HG03095 (cell line): ENCODE results near the gene JAZF1.

Experiments
- ATAC-seq: cut with Tn5 transposase; IDR thresholded peaks from one replicate; pipeline ENCODE4 v1.9.1; 2021; ENCODE audit warnings: moderate library complexity; ENCODE audit not compliant: unreplicated experiment

JAZF1 gene

GRCh38 chr7:28192786-28193585, 12.4 kb upstream of the JAZF1 start:
- no peak for ATAC-seq

GRCh38 chr7:28191751-28192150, 11.2 kb upstream of the JAZF1 start:
- ATAC-seq, result no peak

GRCh38 chr7:28191184-28191583, 10.6 kb upstream of the JAZF1 start:
- ATAC-seq, result no peak

- no peak for ATAC-seq
Observed at GRCh38 chr7:28190077-28190710, 9.6 kb upstream of the JAZF1 start.

- no peak for ATAC-seq
Observed at GRCh38 chr7:28187012-28187411, 6.4 kb upstream of the JAZF1 start.

- no peak for ATAC-seq
Observed at GRCh38 chr7:28183627-28184026, 3.0 kb upstream of the JAZF1 start.

GRCh38 chr7:28182071-28182471, 1.5 kb upstream of the JAZF1 start:
- ATAC-seq, result no peak

- no peak for ATAC-seq
Observed at GRCh38 chr7:28181416-28181815, 821 bp upstream of the JAZF1 start.

GRCh38 chr7:28180031-28180363, 598 bp downstream of the JAZF1 start:
- ATAC-seq, result no peak

GRCh38 chr7:28179120-28180030, 1.2 kb downstream of the JAZF1 start:
- ATAC-seq, result peak; percentile 77

GRCh38 chr7:28178599-28178998, 2.0 kb downstream of the JAZF1 start:
- ATAC-seq, result no peak

- no peak for ATAC-seq
Observed at GRCh38 chr7:28177836-28178235, 2.8 kb downstream of the JAZF1 start.

- no peak for ATAC-seq
Observed at GRCh38 chr7:28176645-28177044, 4.0 kb downstream of the JAZF1 start.

GRCh38 chr7:28176174-28176573, 4.4 kb downstream of the JAZF1 start:
- no peak for ATAC-seq

GRCh38 chr7:28174901-28175661, 5.5 kb downstream of the JAZF1 start:
- ATAC-seq, result no peak

GRCh38 chr7:28174442-28174841, 6.2 kb downstream of the JAZF1 start:
- ATAC-seq, result no peak

- no peak for ATAC-seq
Observed at GRCh38 chr7:28173531-28173930, 7.1 kb downstream of the JAZF1 start.

- no peak for ATAC-seq
Observed at GRCh38 chr7:28172958-28173357, 7.6 kb downstream of the JAZF1 start.

GRCh38 chr7:28170701-28171100, 9.9 kb downstream of the JAZF1 start:
- ATAC-seq, result no peak

GRCh38 chr7:28169230-28169629, 11.4 kb downstream of the JAZF1 start:
- ATAC-seq, result no peak
